Neural crest cell (in vitro differentiated cells): ENCODE data around the gene KCNG4. TPM values are rescaled to one million over a fixed set of nuclear protein-coding genes. Genes with fewer than 3 reads are reported as not detected.

Experiments used
- DNase-seq: peaks from one replicate; pipeline ENCODE4 v3.0.0; 2021; ENCODE audit warnings: low read depth, mixed read lengths, low spot score
- H3K27ac Mint-ChIP-seq: one replicate; pipeline ENCODE4 v1.8.0; 2021; ENCODE audit warnings: mild to moderate bottlenecking, mixed read lengths; ENCODE audit not compliant: unreplicated experiment
- H3K27me3 Mint-ChIP-seq: 2 replicates; pipeline ENCODE4 v1.8.0; 2021; ENCODE audit warnings: low read depth, mild to moderate bottlenecking, mixed read lengths
- H3K36me3 Mint-ChIP-seq: 2 replicates; pipeline ENCODE4 v1.8.0; 2021; ENCODE audit warnings: low read depth, mild to moderate bottlenecking, mixed read lengths
- H3K4me1 Mint-ChIP-seq: 2 replicates; pipeline ENCODE4 v1.8.0; 2021; ENCODE audit warnings: mixed read lengths
- H3K4me3 Mint-ChIP-seq: one replicate; pipeline ENCODE4 v1.8.0; 2021; ENCODE audit warnings: mild to moderate bottlenecking, mixed read lengths
- H3K9me3 Mint-ChIP-seq: 2 replicates; pipeline ENCODE4 v1.8.0; 2021; ENCODE audit warnings: mixed read lengths
- CTCF ChIP-seq: fragments of 200-600 bp; sonication (generic); conservative IDR thresholded peaks from 2 replicates; pipeline ENCODE4 v1.5.0; 2021; ENCODE audit warnings: antibody characterized with exemption, mild to moderate bottlenecking
- total RNA-seq: library from RNA; stranded (reverse); gene quantifications from 2 replicates; pipeline ENCODE4 v1.2.1, GENCODE V29; 2021

The KCNG4 gene
- total RNA-seq, 1 donor from 2014 or later, result not detected

DNA sequence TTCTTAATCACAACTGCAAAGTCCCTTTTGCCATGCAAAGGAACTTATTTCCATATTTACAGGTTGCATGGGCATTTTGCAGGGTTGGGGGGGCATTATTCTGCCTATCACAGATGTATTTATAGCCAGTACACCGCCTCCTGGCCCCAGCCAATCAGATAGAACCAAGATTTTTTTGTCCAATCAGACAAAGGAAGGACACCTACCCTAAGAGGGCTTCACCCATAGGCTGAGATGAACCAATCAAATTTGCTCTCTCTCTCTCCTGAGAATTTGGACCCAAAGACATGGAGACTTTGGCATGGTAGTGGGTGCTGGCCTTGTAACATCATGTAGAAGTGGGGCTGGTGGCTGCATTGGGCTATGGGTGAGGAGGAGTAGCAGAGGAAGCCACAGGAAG lies 3.9 kb upstream of the KCNG4 start:
- Mint-ChIP-seq H3K36me3 (no peaks in the 10 kb centered on the region), H3K9me3 (no peaks in the 10 kb centered on the region), H3K4me3 (no peak overlapping the region), H3K27me3 (peaks cover 12% of the 10 kb centered on the region), H3K4me1 (peaks cover 9% of the 10 kb centered on the region), H3K27ac (no peak overlapping the region)
- DNase-seq, result no peak
- TF ChIP-seq CTCF, result no peak

DNA sequence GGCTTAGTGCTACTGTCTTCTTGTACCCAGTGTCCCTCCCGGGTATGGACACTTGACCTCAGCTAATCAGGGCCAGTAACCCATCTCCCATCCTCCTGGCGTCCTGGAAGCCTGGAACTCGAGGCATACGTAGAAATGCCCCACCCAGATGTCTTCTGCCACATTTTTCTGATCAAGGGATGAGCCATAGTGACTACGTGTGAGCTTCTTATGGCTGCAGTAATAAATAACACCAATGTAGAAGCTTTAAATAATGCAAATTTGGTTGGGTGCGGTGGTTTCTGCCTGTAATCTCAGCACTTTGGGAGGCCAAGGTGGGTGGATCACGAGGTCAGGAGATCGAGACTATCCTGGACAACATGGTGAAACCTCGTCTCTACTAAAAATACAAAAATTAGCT lies 3.0 kb upstream of the KCNG4 start:
- no peak for DNase-seq
- Mint-ChIP-seq H3K36me3 (no peaks in the 10 kb centered on the region), H3K4me3 (no peak overlapping the region), H3K9me3 (no peaks in the 10 kb centered on the region), H3K27me3 (peaks cover 12% of the 10 kb centered on the region), H3K4me1 (peaks cover 9% of the 10 kb centered on the region), H3K27ac (no peak overlapping the region)
- TF ChIP-seq CTCF, result no peak

- H3K27ac Mint-ChIP-seq, result no peak overlapping the region
- no peaks in the 10 kb centered on the region for H3K36me3 Mint-ChIP-seq
- TF ChIP-seq CTCF, result no peak
Observed at GRCh38 chr16:84241778-84242177, 2.0 kb upstream of the KCNG4 start.

DNA sequence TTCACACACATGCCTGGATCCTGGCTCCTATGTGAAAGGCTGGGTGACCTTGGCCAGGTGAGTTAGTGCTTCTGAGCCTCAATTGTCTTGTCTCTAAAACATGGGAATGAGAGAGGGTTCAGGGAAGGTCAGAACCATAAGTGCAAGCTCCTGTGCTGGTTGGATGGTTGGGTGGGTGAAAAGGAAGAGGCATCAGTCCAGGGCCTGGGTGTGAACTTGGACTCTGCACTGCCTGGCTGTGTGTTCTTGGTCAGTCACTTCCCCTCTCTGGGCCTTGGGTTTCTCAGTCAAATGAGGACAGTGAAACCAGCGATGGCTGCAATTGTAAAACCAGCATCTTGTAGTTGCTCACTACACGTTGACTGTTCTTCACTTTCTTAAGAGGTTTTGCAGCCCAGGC lies 643 bp upstream of the KCNG4 start:
- H3K27me3 Mint-ChIP-seq, result peaks cover 12% of the 10 kb centered on the region
- H3K27ac Mint-ChIP-seq, result no peak overlapping the region
- no peak overlapping the region for H3K4me3 Mint-ChIP-seq

More at GRCh38 chr16:84241778-84242177, 2.0 kb upstream of the KCNG4 start:
- Mint-ChIP-seq H3K9me3 (no peaks in the 10 kb centered on the region), H3K4me1 (peaks cover 9% of the 10 kb centered on the region), H3K4me3 (no peak overlapping the region), H3K27me3 (peaks cover 12% of the 10 kb centered on the region)
- no peak for DNase-seq

GRCh38 chr16:84239141-84239769 lies 557 bp downstream of the KCNG4 start:
- no peak for TF ChIP-seq CTCF
- peaks cover 12% of the 10 kb centered on the region for H3K27me3 Mint-ChIP-seq
- no peaks in the 10 kb centered on the region for H3K36me3 Mint-ChIP-seq
- no peak overlapping the region for H3K4me3 Mint-ChIP-seq
- peaks cover 15% of the 10 kb centered on the region for H3K4me1 Mint-ChIP-seq
- H3K9me3 Mint-ChIP-seq, result no peaks in the 10 kb centered on the region
- H3K27ac Mint-ChIP-seq, result no peak overlapping the region
- no peak for DNase-seq

More for the DNA sequence above, 643 bp upstream of the KCNG4 start:
- Mint-ChIP-seq H3K4me1 (peaks cover 4% of the 10 kb centered on the region), H3K9me3 (no peaks in the 10 kb centered on the region), H3K36me3 (no peaks in the 10 kb centered on the region)
- TF ChIP-seq CTCF, result no peak
- no peak for DNase-seq
